ENCODE results near the gene CRYBG1. TPM values are rescaled to one million over a fixed set of nuclear protein-coding genes. Genes with fewer than 3 reads are reported as not detected.

The CRYBG1 gene
- total and polyA plus RNA-seq, 10 of the 15 experiments (the other 5 are each of a cell fraction or from before 2014, with no cell fraction given) = 6.5 to 57.0 (median 25.2) TPM

- ChIA-PET POLR2A (interaction anchor here (1.2 to 1.3 kb wide), 2 partner anchors 9 to 10 kb away, joined by 3 to 4 read pairs; partner anchors contain the start of genes QRSL1 and RTN4IP1), CTCF (interaction anchor here (0.8 to 2.6 kb wide), 7 partner anchors 9 to 378 kb away, joined by 3 to 13 read pairs (median 6); no protein-coding TSS in a partner anchor), SMC1A (ENCODE audit: uncharacterized antibody, unreplicated experiment) (interaction anchor here (0.5 to 2.9 kb wide), 4 partner anchors 9 to 948 kb away, joined by 3 to 12 read pairs (median 4); partner anchors contain the start of genes QRSL1 and RTN4IP1), RAD21 (ENCODE audit: unreplicated experiment) (interaction anchor here (1.6 kb wide), 1 partner anchor 48 kb away, joined by 3 read pairs; no protein-coding TSS in a partner anchor)
- no TSS peak for BruUV-seq (replicated peaks)
- Histone ChIP-seq H3K79me2 (ENCODE audit: control insufficient read depth, insufficient read depth, low read length) (no peaks in the 10 kb centered on the region), H3K27ac (ENCODE audit: control insufficient read depth, insufficient read depth) (no peak overlapping the region), H2AFZ (ENCODE audit: control insufficient read depth, low read depth, low read length) (no peak overlapping the region), H3K4me3 (no peak overlapping the region), H3K4me2 (ENCODE audit: control insufficient read depth, insufficient read depth) (no peak overlapping the region), H4K20me1 (ENCODE audit: control insufficient read depth, insufficient read depth) (no peaks in the 10 kb centered on the region), H3K9ac (ENCODE audit: control insufficient read depth, insufficient read depth, low read length) (no peak overlapping the region), H3K36me3 (ENCODE audit: control insufficient read depth in 2 of 2, insufficient read depth in 2 of 2, low read length in 1 of 2) (0 out of 4 replicates have a peak, but pooled peaks cover 0 to 6% of the 10 kb centered on the region in 2 experiments), H3K9me3 (replicated peaks; ENCODE audit: control insufficient read depth, insufficient read depth, low read length) (no peaks in the 10 kb centered on the region), H3K4me1 (ENCODE audit: control insufficient read depth, insufficient read depth, low read length) (0 out of 2 replicates have a peak, but pooled peaks cover 4% of the 10 kb centered on the region), H3K27me3 (replicated peaks in 1 of 2; ENCODE audit: control insufficient read depth in 2 of 2, insufficient read depth in 2 of 2, low read length in 1 of 2) (no peaks in the 10 kb centered on the region)
- DNase-seq (ENCODE audit: low read depth, low spot score) = no peak
- intact Hi-C loops (cut with micrococcal nuclease; ENCODE audit: unreplicated experiment) = no loop called here
- no peak for FAIRE-seq
- no peak for ATAC-seq
- WGBS (ENCODE audit: insufficient coverage, insufficient replicate concordance, low lambda C conversion rate, missing lambda C conversion rate) = 94% methylated on average over 1 of the region's 1 CpG
- in situ Hi-C loops (cut with MboI) = no loop called here
- no peak for TF ChIP-seq CBFB (IDR thresholded peaks at IDR 0.05; ENCODE audit: low read depth)
- TF ChIP-seq BCL3 (IDR thresholded peaks at IDR 0.05; ENCODE audit: borderline replicate concordance, insufficient read depth, low read depth, low read length, poor library complexity, severe bottlenecking) = peak; percentile 30
- no peak for TF ChIP-seq BACH1 (IDR thresholded peaks at IDR 0.05; ENCODE audit: borderline replicate concordance)
- TF ChIP-seq MYB (IDR thresholded peaks at IDR 0.05; ENCODE audit: borderline replicate concordance, low read depth, low read length) = no peak
- TF ChIP-seq WRNIP1 (IDR thresholded peaks at IDR 0.05; ENCODE audit: borderline replicate concordance, low read depth, low read length) = no peak
- TF ChIP-seq PBX3 (IDR thresholded peaks at IDR 0.05; ENCODE audit: insufficient replicate concordance, low read depth, low read length) = no peak
- TF ChIP-seq SP1 (IDR thresholded peaks at IDR 0.05; ENCODE audit: low read depth, low read length) = no peak
- TF ChIP-seq NFYB (IDR thresholded peaks at IDR 0.05; ENCODE audit: insufficient read depth, low read depth, low read length) = no peak
Measured at GRCh38 chr6:106619223-106619622, 258.7 kb downstream of the CRYBG1 start.
